ENCODE results near the gene ADAMTS14.
"Not testable (repeated sequence)": the region's sequence is repeated elsewhere in the genome, so short reads cannot be mapped to it uniquely, and the experiment has no call there.

ADAMTS14 gene

GRCh38 chr10:70643272-70643671 is 29.0 kb upstream of the ADAMTS14 start:
- not testable (repeated sequence) for H3K36me3 ChIP-seq (ENCODE audit: control insufficient read depth in 5 of 5, insufficient read depth in 5 of 5, low read length in 5 of 5); H3K27ac ChIP-seq (ENCODE audit: low read depth, low read length); H3K4me1 ChIP-seq (ENCODE audit: control insufficient read depth in 5 of 5, insufficient read depth in 5 of 5, low read length in 5 of 5); H3K9ac ChIP-seq (ENCODE audit: low read length in 5 of 5); H3K27me3 ChIP-seq (ENCODE audit: control insufficient read depth in 5 of 5, insufficient read depth in 4 of 5, low read length in 5 of 5); H3K9me3 ChIP-seq (ENCODE audit: control insufficient read depth in 5 of 5, low read length in 5 of 5); H3K4me3 ChIP-seq (ENCODE audit: low read depth in 1 of 5, low read length in 5 of 5)

- not testable (repeated sequence) for H3K9me3 ChIP-seq (ENCODE audit: control insufficient read depth in 5 of 5, low read length in 5 of 5); H3K9ac ChIP-seq (ENCODE audit: low read length in 5 of 5); H3K4me1 ChIP-seq (ENCODE audit: control insufficient read depth in 5 of 5, insufficient read depth in 5 of 5, low read length in 5 of 5); H3K4me3 ChIP-seq (ENCODE audit: low read depth in 1 of 5, low read length in 5 of 5); H3K27ac ChIP-seq (ENCODE audit: low read depth, low read length); H3K27me3 ChIP-seq (ENCODE audit: control insufficient read depth in 5 of 5, insufficient read depth in 4 of 5, low read length in 5 of 5); H3K36me3 ChIP-seq (ENCODE audit: control insufficient read depth in 5 of 5, insufficient read depth in 5 of 5, low read length in 5 of 5)
Measured at GRCh38 chr10:70644959-70645358, 27.3 kb upstream of the ADAMTS14 start.

GRCh38 chr10:70647086-70647485 is 25.2 kb upstream of the ADAMTS14 start:
- peaks cover 0 to 3% (median 0%) of the 10 kb centered on the region in 5 donors for H3K27me3 ChIP-seq (ENCODE audit: control insufficient read depth in 5 of 5, insufficient read depth in 4 of 5, low read length in 5 of 5)
- no peaks in the 10 kb centered on the region for H3K4me1 ChIP-seq (ENCODE audit: control insufficient read depth in 5 of 5, insufficient read depth in 5 of 5, low read length in 5 of 5)
- H3K36me3 ChIP-seq (ENCODE audit: control insufficient read depth in 5 of 5, insufficient read depth in 5 of 5, low read length in 5 of 5) = no peaks in the 10 kb centered on the region
- no peak overlapping the region for H3K27ac ChIP-seq (ENCODE audit: low read depth, low read length)
- H3K4me3 ChIP-seq (ENCODE audit: low read depth in 1 of 5, low read length in 5 of 5) = no peak overlapping the region
- peaks cover 0 to 8% (median 5%) of the 10 kb centered on the region in 5 donors for H3K9me3 ChIP-seq (ENCODE audit: control insufficient read depth in 5 of 5, low read length in 5 of 5)
- H3K9ac ChIP-seq (ENCODE audit: low read length in 5 of 5) = no peak overlapping the region

GRCh38 chr10:70648427-70648826 is 23.9 kb upstream of the ADAMTS14 start:
- no peak overlapping the region for H3K9ac ChIP-seq (ENCODE audit: low read length in 5 of 5)
- no peaks in the 10 kb centered on the region for H3K36me3 ChIP-seq (ENCODE audit: control insufficient read depth in 5 of 5, insufficient read depth in 5 of 5, low read length in 5 of 5)
- H3K9me3 ChIP-seq (ENCODE audit: control insufficient read depth in 5 of 5, low read length in 5 of 5) = peaks cover 0 to 8% (median 5%) of the 10 kb centered on the region in 5 donors

DNA sequence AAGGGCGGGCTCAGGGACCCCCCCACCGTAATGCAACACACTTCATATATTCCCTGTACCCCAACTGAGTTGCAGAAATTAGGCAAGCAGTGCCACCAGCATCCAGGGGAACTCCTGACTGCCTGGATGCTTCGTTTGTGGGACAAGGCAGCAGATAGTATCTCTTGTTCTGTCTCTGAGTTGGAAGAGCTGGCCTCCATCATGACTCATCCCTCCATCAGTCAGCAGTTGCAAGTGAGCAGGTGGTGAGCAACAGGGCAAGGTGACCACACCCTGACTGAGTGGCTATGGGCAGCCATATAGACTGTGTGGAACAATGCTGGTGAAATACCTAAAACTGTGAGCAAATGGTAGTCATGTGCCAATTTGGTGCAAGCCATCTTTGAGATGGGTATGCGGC is 22.8 kb upstream of the ADAMTS14 start:
- peaks cover 0 to 3% (median 0%) of the 10 kb centered on the region in 5 donors for H3K27me3 ChIP-seq (ENCODE audit: control insufficient read depth in 5 of 5, insufficient read depth in 4 of 5, low read length in 5 of 5)
- H3K27ac ChIP-seq (ENCODE audit: low read depth, low read length) = no peak overlapping the region
- no peak overlapping the region for H3K4me3 ChIP-seq (ENCODE audit: low read depth in 1 of 5, low read length in 5 of 5)
- H3K36me3 ChIP-seq (ENCODE audit: control insufficient read depth in 5 of 5, insufficient read depth in 5 of 5, low read length in 5 of 5) = no peaks in the 10 kb centered on the region
- H3K9ac ChIP-seq (ENCODE audit: low read length in 5 of 5) = no peak overlapping the region
- peaks cover 4 to 11% (median 8%) of the 10 kb centered on the region in 5 donors for H3K4me1 ChIP-seq (ENCODE audit: control insufficient read depth in 5 of 5, insufficient read depth in 5 of 5, low read length in 5 of 5)
- peaks cover 0 to 8% (median 5%) of the 10 kb centered on the region in 5 donors for H3K9me3 ChIP-seq (ENCODE audit: control insufficient read depth in 5 of 5, low read length in 5 of 5)

More at GRCh38 chr10:70648427-70648826, 23.9 kb upstream of the ADAMTS14 start:
- Histone ChIP-seq H3K4me3 (ENCODE audit: low read depth in 1 of 5, low read length in 5 of 5) (no peak overlapping the region), H3K27me3 (ENCODE audit: control insufficient read depth in 5 of 5, insufficient read depth in 4 of 5, low read length in 5 of 5) (peaks cover 0 to 3% (median 0%) of the 10 kb centered on the region in 5 donors), H3K4me1 (ENCODE audit: control insufficient read depth in 5 of 5, insufficient read depth in 5 of 5, low read length in 5 of 5) (peaks cover 4 to 7% (median 6%) of the 10 kb centered on the region in 5 donors), H3K27ac (ENCODE audit: low read depth, low read length) (no peak overlapping the region)

DNA sequence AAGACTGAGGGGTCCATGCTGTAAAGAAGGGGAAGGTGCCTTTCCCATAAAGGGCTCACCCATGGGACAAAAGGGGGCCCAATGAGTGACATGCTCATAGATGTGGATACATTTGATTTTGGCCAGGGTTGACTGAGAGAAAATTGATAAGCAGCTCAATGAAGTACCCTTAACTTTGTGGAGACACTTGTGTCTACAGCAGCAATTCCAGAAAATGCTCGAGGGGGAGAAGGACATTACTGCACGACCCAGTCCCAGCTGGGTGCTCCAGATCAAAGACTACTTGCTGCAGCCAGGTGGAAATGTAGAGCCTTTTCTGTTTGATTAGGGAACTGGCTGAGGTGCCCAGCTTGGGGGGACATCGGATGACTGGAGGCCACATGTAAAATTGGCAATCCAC is 22.2 kb upstream of the ADAMTS14 start:
- Histone ChIP-seq H3K36me3 (ENCODE audit: control insufficient read depth in 5 of 5, insufficient read depth in 5 of 5, low read length in 5 of 5) (no peaks in the 10 kb centered on the region), H3K4me1 (ENCODE audit: control insufficient read depth in 5 of 5, insufficient read depth in 5 of 5, low read length in 5 of 5) (peaks cover 4 to 11% (median 8%) of the 10 kb centered on the region in 5 donors), H3K9ac (ENCODE audit: low read length in 5 of 5) (no peak overlapping the region), H3K27ac (ENCODE audit: low read depth, low read length) (no peak overlapping the region), H3K4me3 (ENCODE audit: low read depth in 1 of 5, low read length in 5 of 5) (no peak overlapping the region), H3K27me3 (ENCODE audit: control insufficient read depth in 5 of 5, insufficient read depth in 4 of 5, low read length in 5 of 5) (peaks cover 0 to 3% (median 0%) of the 10 kb centered on the region in 5 donors), H3K9me3 (ENCODE audit: control insufficient read depth in 5 of 5, low read length in 5 of 5) (peaks cover 0 to 8% (median 5%) of the 10 kb centered on the region in 5 donors)

GRCh38 chr10:70650718-70651117 is 21.6 kb upstream of the ADAMTS14 start:
- no peaks in the 10 kb centered on the region for H3K27me3 ChIP-seq (ENCODE audit: control insufficient read depth in 5 of 5, insufficient read depth in 4 of 5, low read length in 5 of 5)
- no peak overlapping the region for H3K4me3 ChIP-seq (ENCODE audit: low read depth in 1 of 5, low read length in 5 of 5)
- no peak overlapping the region for H3K9ac ChIP-seq (ENCODE audit: low read length in 5 of 5)
- H3K9me3 ChIP-seq (ENCODE audit: control insufficient read depth in 5 of 5, low read length in 5 of 5) = peaks cover 0 to 8% (median 5%) of the 10 kb centered on the region in 5 donors
- H3K4me1 ChIP-seq (ENCODE audit: control insufficient read depth in 5 of 5, insufficient read depth in 5 of 5, low read length in 5 of 5) = peaks cover 4 to 11% (median 8%) of the 10 kb centered on the region in 5 donors
- no peak overlapping the region for H3K27ac ChIP-seq (ENCODE audit: low read depth, low read length)
- H3K36me3 ChIP-seq (ENCODE audit: control insufficient read depth in 5 of 5, insufficient read depth in 5 of 5, low read length in 5 of 5) = no peaks in the 10 kb centered on the region

DNA sequence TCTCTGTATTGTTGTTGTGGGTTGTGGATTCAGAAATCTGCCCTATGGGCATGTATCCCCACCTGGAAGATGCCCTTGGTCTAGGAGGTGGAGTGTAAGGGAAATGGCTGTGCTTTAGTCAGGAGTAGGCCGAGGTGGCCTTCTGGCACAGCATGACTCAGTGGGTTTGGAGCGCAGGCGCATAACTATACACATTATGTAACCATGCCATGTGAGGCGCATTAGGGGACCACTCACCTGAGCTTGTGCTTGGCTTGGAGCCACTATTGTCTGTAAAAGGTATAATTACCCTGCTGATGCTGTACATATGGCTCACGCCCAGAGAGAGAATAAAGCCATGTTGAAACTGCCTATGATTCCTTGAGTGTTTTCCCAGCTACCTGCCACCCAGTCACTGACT is 20.6 kb upstream of the ADAMTS14 start:
- Histone ChIP-seq H3K27ac (ENCODE audit: low read depth, low read length) (no peak overlapping the region), H3K4me1 (ENCODE audit: control insufficient read depth in 5 of 5, insufficient read depth in 5 of 5, low read length in 5 of 5) (peaks cover 4 to 11% (median 8%) of the 10 kb centered on the region in 5 donors), H3K27me3 (ENCODE audit: control insufficient read depth in 5 of 5, insufficient read depth in 4 of 5, low read length in 5 of 5) (no peaks in the 10 kb centered on the region), H3K36me3 (ENCODE audit: control insufficient read depth in 5 of 5, insufficient read depth in 5 of 5, low read length in 5 of 5) (no peaks in the 10 kb centered on the region), H3K9me3 (ENCODE audit: control insufficient read depth in 5 of 5, low read length in 5 of 5) (peaks cover 0 to 8% (median 5%) of the 10 kb centered on the region in 5 donors), H3K9ac (ENCODE audit: low read length in 5 of 5) (no peak overlapping the region), H3K4me3 (ENCODE audit: low read depth in 1 of 5, low read length in 5 of 5) (no peak overlapping the region)

- H3K4me3 ChIP-seq (ENCODE audit: low read depth in 1 of 5, low read length in 5 of 5) = no peak overlapping the region
- H3K27me3 ChIP-seq (ENCODE audit: control insufficient read depth in 5 of 5, insufficient read depth in 4 of 5, low read length in 5 of 5) = no peaks in the 10 kb centered on the region
- H3K9me3 ChIP-seq (ENCODE audit: control insufficient read depth in 5 of 5, low read length in 5 of 5) = peaks cover 0 to 8% (median 5%) of the 10 kb centered on the region in 5 donors
- H3K9ac ChIP-seq (ENCODE audit: low read length in 5 of 5) = no peak overlapping the region
- H3K4me1 ChIP-seq (ENCODE audit: control insufficient read depth in 5 of 5, insufficient read depth in 5 of 5, low read length in 5 of 5) = peaks cover 4 to 11% (median 8%) of the 10 kb centered on the region in 5 donors
- no peaks in the 10 kb centered on the region for H3K36me3 ChIP-seq (ENCODE audit: control insufficient read depth in 5 of 5, insufficient read depth in 5 of 5, low read length in 5 of 5)
- H3K27ac ChIP-seq (ENCODE audit: low read depth, low read length) = no peak overlapping the region
Measured at GRCh38 chr10:70652761-70653657, 19.3 kb upstream of the ADAMTS14 start.

DNA sequence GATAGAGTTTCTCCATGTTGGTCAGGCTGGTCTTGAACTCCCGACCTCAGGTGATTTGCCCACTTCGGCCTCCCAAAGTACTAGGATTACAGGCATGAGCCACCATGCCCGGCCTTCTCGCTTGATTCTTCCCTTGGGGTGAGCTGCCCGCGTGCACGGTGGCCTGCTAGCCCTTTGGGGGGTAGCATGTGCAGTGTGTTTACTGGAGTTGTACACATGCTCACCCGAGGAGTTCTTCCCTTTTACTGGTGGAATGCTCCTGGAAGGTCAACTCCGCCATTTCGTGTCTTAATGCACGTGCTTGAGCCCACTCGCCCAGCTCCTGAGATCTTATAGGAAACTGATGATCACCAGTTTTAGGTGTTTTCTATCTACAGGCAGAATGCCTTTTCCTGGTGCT is 17.0 kb upstream of the ADAMTS14 start:
- Histone ChIP-seq H3K4me1 (ENCODE audit: control insufficient read depth in 5 of 5, insufficient read depth in 5 of 5, low read length in 5 of 5) (peaks cover 4 to 11% (median 8%) of the 10 kb centered on the region in 5 donors), H3K4me3 (ENCODE audit: low read depth in 1 of 5, low read length in 5 of 5) (no peak overlapping the region), H3K27ac (ENCODE audit: low read depth, low read length) (no peak overlapping the region), H3K9ac (ENCODE audit: low read length in 5 of 5) (no peak overlapping the region), H3K36me3 (ENCODE audit: control insufficient read depth in 5 of 5, insufficient read depth in 5 of 5, low read length in 5 of 5) (no peaks in the 10 kb centered on the region), H3K27me3 (ENCODE audit: control insufficient read depth in 5 of 5, insufficient read depth in 4 of 5, low read length in 5 of 5) (no peaks in the 10 kb centered on the region), H3K9me3 (ENCODE audit: control insufficient read depth in 5 of 5, low read length in 5 of 5) (peaks cover 0 to 7% (median 6%) of the 10 kb centered on the region in 5 donors)

Data from subcutaneous abdominal adipose tissue (tissue), 5 donors.